SK-N-SH (cell line): ENCODE data around the gene USP15.

ENCODE experiments used
- CTCF ChIP-seq: fragments of 200-600 bp; sonication (generic); IDR thresholded peaks from 2 replicates; pipeline ENCODE4 v1.6.1; 2017; ENCODE audit warnings: antibody characterized with exemption, mild to moderate bottlenecking, moderate library complexity
- EZH2phosphoT487 ChIP-seq: fragments of 200-600 bp; sonication (generic); IDR thresholded peaks from 2 replicates; pipeline ENCODE4 v1.6.1; 2017; ENCODE audit warnings: low read depth, mixed run types, mild to moderate bottlenecking, antibody characterized with exemption, moderate library complexity, borderline replicate concordance
- FOXJ3 ChIP-seq: sonication (generic); formaldehyde crosslinking; IDR thresholded peaks from 2 replicates; pipeline ENCODE4 v1.5.1; 2020; ENCODE audit warnings: mild to moderate bottlenecking, missing genetic modification reagents
- GABPA ChIP-seq: IDR thresholded peaks from 2 replicates; pipeline ENCODE4 v1.4.0; 2012; ENCODE audit warnings: low read depth, mild to moderate bottlenecking
- MEF2A ChIP-seq: IDR thresholded peaks from 2 replicates; pipeline ENCODE4 v1.4.0; 2012; ENCODE audit warnings: low read depth, borderline replicate concordance
- MXI1 ChIP-seq: IDR thresholded peaks from 2 replicates; pipeline ENCODE4 v1.6.1; 2012; ENCODE audit warnings: mild to moderate bottlenecking, low read depth, low read length, improper control_type of control experiment
- PBX3 ChIP-seq: IDR thresholded peaks from 2 replicates; pipeline ENCODE4; 2012
- RAD21 ChIP-seq: IDR thresholded peaks from 2 replicates; pipeline ENCODE4 v1.6.1; 2012; ENCODE audit warnings: mild to moderate bottlenecking, low read length
- RCOR1 ChIP-seq: fragments of 150-350 bp; IDR thresholded peaks from 2 replicates; pipeline ENCODE4 v1.6.1; 2017; ENCODE audit warnings: antibody characterized with exemption, low read length
- REST ChIP-seq: IDR thresholded peaks from 2 replicates; pipeline ENCODE4 v1.6.1; 2012; ENCODE audit warnings: mild to moderate bottlenecking, low read depth, low read length, moderate library complexity

GRCh38 chr12:62273724-62274380 lies 13.6 kb downstream of the USP15 start:
- no peak for TF ChIP-seq GABPA
- TF ChIP-seq CTCF, result no peak
- TF ChIP-seq EZH2phosphoT487, result no peak
- TF ChIP-seq RCOR1, result no peak
- TF ChIP-seq MEF2A, result no peak
- TF ChIP-seq MXI1, result no peak
- no peak for TF ChIP-seq RAD21
- TF ChIP-seq REST, result no peak
- no peak for TF ChIP-seq PBX3
- TF ChIP-seq FOXJ3, result no peak
